IMR-90 (cell line): ENCODE results near the gene ZNF513. TPM values are rescaled to one million over a fixed set of nuclear protein-coding genes. Genes with fewer than 3 reads are reported as not detected.

ENCODE experiments used
- ATAC-seq: fragments of 200-7000 bp; cut with Tn5 transposase; 2 replicates; pipeline ENCODE4 v1.9.1; 2020; ENCODE audit warnings: low read depth, mild to moderate bottlenecking, moderate library complexity
- BruUV-seq: library from RNA; stranded (reverse); fragments of 400-500 nt; replicated peaks from 2 replicates; lab custom pipeline; 2021; lab: Mats Ljungman, UMichigan
- CTCF ChIA-PET: fragments of 300-600 bp; formaldehyde crosslinking; extraction: SDS; loops from one replicate; lab custom pipeline; 2021; ENCODE audit warnings: antibody characterized with exemption; lab: Yijun Ruan, JAX
- POLR2A ChIA-PET: fragments of 300-600 bp; sonication (Branson Sonifier 250); formaldehyde crosslinking; loops from one replicate; lab custom pipeline; 2022; ENCODE audit warnings: antibody characterized with exemption; ENCODE audit not compliant: unreplicated experiment; lab: Charles Lee
- DNase-seq: peaks from one replicate; pipeline ENCODE4 v3.0.0; 2013
- H2AFZ ChIP-seq: replicated peaks from 2 replicates; pipeline ENCODE3; 2013; ENCODE audit warnings: low read length, mild to moderate bottlenecking; ENCODE audit not compliant: poor library complexity
- H2AK5ac ChIP-seq: 2 replicates; pipeline ENCODE4 v1.6.1; 2013; ENCODE audit warnings: low read depth, low read length, inconsistent platforms
- H2AK9ac ChIP-seq: replicated peaks from 2 replicates; pipeline ENCODE3; 2013; ENCODE audit warnings: mild to moderate bottlenecking, low read depth, low read length, moderate library complexity; ENCODE audit not compliant: poor library complexity
- H2BK120ac ChIP-seq: 2 replicates; pipeline ENCODE4 v1.6.1; 2013; ENCODE audit warnings: low read depth, low read length, inconsistent platforms
- H2BK15ac ChIP-seq: 3 replicates; pipeline ENCODE4 v1.6.1; 2013; ENCODE audit warnings: low read depth, low read length, inconsistent platforms
- H2BK20ac ChIP-seq: 2 replicates; pipeline ENCODE4 v1.6.1; 2013; ENCODE audit warnings: low read depth, mild to moderate bottlenecking, inconsistent platforms, low read length, moderate library complexity
- H2BK5ac ChIP-seq: 2 replicates; pipeline ENCODE4 v1.6.1; 2013; ENCODE audit warnings: mild to moderate bottlenecking, low read depth, low read length, inconsistent platforms; ENCODE audit not compliant: poor library complexity, severe bottlenecking
- H3K14ac ChIP-seq: replicated peaks from 2 replicates; pipeline ENCODE4 v1.6.1; 2013; ENCODE audit warnings: low read depth, low read length, inconsistent platforms
- H3K18ac ChIP-seq: 2 replicates; pipeline ENCODE4 v1.6.1; 2013; ENCODE audit warnings: low read depth, low read length, control low read depth
- H3K23ac ChIP-seq: 2 replicates; pipeline ENCODE4 v1.6.1; 2013; ENCODE audit warnings: low read depth, low read length, inconsistent platforms
- H3K27ac ChIP-seq: 2 replicates; pipeline ENCODE4 v1.5.1; 2013; ENCODE audit warnings: mild to moderate bottlenecking, control low read depth, low read length; ENCODE audit not compliant: insufficient read depth
- H3K27me3 ChIP-seq: 2 replicates; pipeline ENCODE4 v1.6.1; 2013; ENCODE audit warnings: low read length; ENCODE audit not compliant: control insufficient read depth, insufficient read depth
- H3K36me3 ChIP-seq: 2 replicates; pipeline ENCODE4 v1.6.1; 2013; ENCODE audit warnings: low read length, mixed read lengths; ENCODE audit not compliant: control insufficient read depth, insufficient read depth
- H3K4ac ChIP-seq: 2 replicates; pipeline ENCODE4 v1.6.1; 2013; ENCODE audit warnings: low read depth, low read length, inconsistent platforms
- H3K4me1 ChIP-seq: 2 replicates; pipeline ENCODE4 v1.6.1; 2013; ENCODE audit warnings: low read length, mixed read lengths; ENCODE audit not compliant: control insufficient read depth, insufficient read depth
- H3K4me2 ChIP-seq: 2 replicates; pipeline ENCODE4 v1.6.1; 2013; ENCODE audit warnings: low read depth, mild to moderate bottlenecking, control low read depth, low read length, moderate library complexity
- H3K4me3 ChIP-seq: 2 replicates; pipeline ENCODE4 v1.5.1; 2013; ENCODE audit warnings: low read depth, mild to moderate bottlenecking, control low read depth, low read length, moderate library complexity; ENCODE audit not compliant: insufficient read depth
- H3K56ac ChIP-seq: 2 replicates; pipeline ENCODE4 v1.6.1; 2013; ENCODE audit warnings: low read length, inconsistent platforms; ENCODE audit not compliant: insufficient read depth; ENCODE audit errors: extremely low read depth
- H3K79me1 ChIP-seq, 2 experiments: 2 replicates each; pipeline ENCODE4 v1.6.1; 2013; ENCODE audit warnings: low read length in 2 of 2, inconsistent platforms in 1 of 2, low read depth in 1 of 2
- H3K9ac ChIP-seq: 2 replicates; pipeline ENCODE4 v1.6.1; 2013; ENCODE audit warnings: low read depth, low read length, control low read depth
- H3K9me1 ChIP-seq: 2 replicates; pipeline ENCODE4 v1.6.1; 2013; ENCODE audit warnings: low read length, inconsistent platforms; ENCODE audit not compliant: insufficient read depth
- H3K9me3 ChIP-seq: 2 replicates; pipeline ENCODE4 v1.6.1; 2013; ENCODE audit warnings: low read length; ENCODE audit not compliant: control insufficient read depth, insufficient read depth
- H4K20me1 ChIP-seq: 2 replicates; pipeline ENCODE4 v1.6.1; 2013; ENCODE audit warnings: low read length, inconsistent platforms; ENCODE audit not compliant: insufficient read depth
- H4K5ac ChIP-seq: 2 replicates; pipeline ENCODE4 v1.6.1; 2013; ENCODE audit warnings: mild to moderate bottlenecking, low read depth, low read length, control low read depth
- H4K8ac ChIP-seq, 2 experiments: 2 replicates each; pipeline ENCODE4 v1.6.1; 2013; ENCODE audit warnings: low read depth in 2 of 2, low read length in 2 of 2, control low read depth in 1 of 2, inconsistent platforms in 1 of 2
- H4K91ac ChIP-seq: 2 replicates; pipeline ENCODE4 v1.6.1; 2013; ENCODE audit warnings: low read depth, low read length, inconsistent platforms; ENCODE audit not compliant: insufficient read depth
- NFE2L2 ChIP-seq: fragments of 150-350 bp; IDR thresholded peaks from 2 replicates; pipeline ENCODE4 v1.6.1; 2016; ENCODE audit warnings: low read depth, mild to moderate bottlenecking, low read length
- RAD21 ChIP-seq: IDR thresholded peaks from 2 replicates; pipeline ENCODE4 v1.6.1; 2012; ENCODE audit warnings: low read length, improper control_type of control experiment
- SMC3 ChIP-seq: fragments of 150-350 bp; IDR thresholded peaks from 2 replicates; pipeline ENCODE4 v1.6.1; 2016; ENCODE audit warnings: low read depth, mild to moderate bottlenecking, antibody characterized with exemption, low read length, moderate library complexity
- WGBS, 2 experiments: methylation state at CpG; one replicate each; pipeline versions ENCODE4 v1.1.5 to v1.1.7; 2013; ENCODE audit warnings: missing lambda C conversion rate in 2 of 2; ENCODE audit not compliant: insufficient read length in 1 of 2; ENCODE audit errors: extremely low coverage in 2 of 2; 5-methylcytosine and 5-hydroxymethylcytosine counted together
- dilution Hi-C: fragments of 300-500 bp; cut with HindIII; formaldehyde crosslinking; loops from one replicate; pipeline ENCODE4 v1.14.3; 2018; ENCODE audit warnings: low sequenced_read_pairs; ENCODE audit not compliant: unreplicated experiment
- in situ Hi-C: fragments of 300-500 bp; cut with MboI; formaldehyde crosslinking; loops from 3 replicates; pipeline ENCODE4 v1.14.3; 2019; ENCODE audit warnings: low sequenced_read_pairs, inconsistent platforms, mixed read lengths
- intact Hi-C: fragments of 100-400 bp; cut with micrococcal nuclease; formaldehyde crosslinking; loops from 2 replicates; pipeline ENCODE4 v1.10.0; 2022
- polyA plus RNA-seq, 3 experiments: library from polyadenylated mRNA; depleted of rRNA; stranded (reverse); fragments of >200 nt; gene quantifications; 2 replicates each; pipeline ENCODE4 v1.2.3, GENCODE V29; 2012; ENCODE audit warnings: low replicate concordance in 1 of 3
- total RNA-seq: library from RNA; depleted of rRNA; stranded (reverse); fragments of >200 nt; gene quantifications from 2 replicates; pipeline ENCODE4 v1.2.3, GENCODE V29; 2012
- TF ChIP-seq, protein P1 (sequence below): conservative IDR thresholded peaks from 2 replicates; pipeline ENCODE4 v1.5.1; 2012; ENCODE audit warnings: mild to moderate bottlenecking, low read depth, low read length, improper control_type of control experiment

The ZNF513 gene
- total and polyA plus RNA-seq, 2 of the 4 experiments (the other 2 are of a cell fraction): 3.4 to 23.7 TPM

DNA sequence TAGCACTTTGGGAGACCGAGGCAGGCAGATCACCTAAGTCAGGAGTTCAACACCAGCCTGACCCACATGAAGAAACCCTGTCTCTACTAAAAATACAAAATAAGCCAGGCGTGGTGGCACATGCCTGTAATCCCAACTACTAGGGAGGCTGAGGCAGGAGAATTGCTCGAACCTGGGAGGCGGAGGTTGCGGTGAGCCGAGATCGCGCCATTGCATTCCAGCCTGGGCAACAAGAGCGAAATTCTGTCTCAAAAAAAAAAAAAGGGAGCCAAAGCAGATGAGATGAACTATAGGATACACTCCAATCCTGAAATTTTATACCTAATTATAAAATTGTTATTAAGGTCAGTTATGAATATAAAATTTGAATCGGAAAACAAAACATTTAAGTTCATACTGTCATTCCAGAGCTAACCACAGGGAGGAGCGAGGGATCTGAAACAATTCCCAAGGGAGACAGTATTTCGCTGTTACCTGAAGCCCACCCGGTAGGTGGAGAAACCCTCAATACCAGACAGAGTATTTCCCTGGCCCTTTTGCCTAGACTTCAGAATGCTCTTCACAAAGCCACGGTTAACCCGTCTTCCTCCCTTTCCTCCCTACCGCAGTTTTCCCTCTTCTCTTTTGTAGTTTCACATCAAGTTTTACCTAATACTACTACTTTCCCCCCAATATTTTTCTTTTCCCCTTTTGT lies 27.4 kb upstream of the ZNF513 start:
- H3K23ac ChIP-seq: peak overlapping the region; percentile 67; the same call in 1 of the 2 replicates
- peaks cover 3% of the 10 kb centered on the region; the same call in 1 of the 2 replicates for H3K36me3 ChIP-seq
- no peak overlapping the region for H3K18ac ChIP-seq
- no peak overlapping the region for H3K27ac ChIP-seq
- ATAC-seq: 0 out of 2 replicates have a peak, but pooled peaks have one; percentile 16
- dilution Hi-C loops (no loop called here), in situ Hi-C loops (no loop called here), intact Hi-C loops (loop anchor here (2.0 to 10.0 kb wide), 3 partner anchors 217 to 274 kb away; partner anchors contain the start of genes CCDC121, GPN1, SLC4A1AP and SUPT7L)
- H4K20me1 ChIP-seq: peaks cover 15% of the 10 kb centered on the region
- no peak overlapping the region for H2AK5ac ChIP-seq
- no peaks in the 10 kb centered on the region for H3K9me3 ChIP-seq
- H2BK15ac ChIP-seq: no peak overlapping the region
- no TSS peak for BruUV-seq
- H2BK5ac ChIP-seq: no peak overlapping the region
- peak overlapping the region; percentile 82 for H2AFZ ChIP-seq
- peak; percentile 73 for DNase-seq
- no peak overlapping the region for H4K91ac ChIP-seq
- H3K4me1 ChIP-seq: 0 out of 2 replicates have a peak, but pooled peaks cover 2% of the 10 kb centered on the region
- H4K8ac ChIP-seq: no peak overlapping the region
- POLR2A ChIA-PET: no interaction called here
- no CpG with 5 or more reads among the region's 16 CpGs for WGBS, 2 experiments
- H3K27me3 ChIP-seq: no peaks in the 10 kb centered on the region
- CTCF ChIA-PET: interaction anchor here (0.6 to 1.2 kb wide), 6 partner anchors 17 to 275 kb away, joined by 3 to 6 read pairs (median 4); partner anchors contain the start of gene NRBP1
- no peak overlapping the region for H2BK120ac ChIP-seq
- peak overlapping the region; percentile 99 for H3K4me2 ChIP-seq
- no peak overlapping the region for H3K14ac ChIP-seq
- peak overlapping the region; percentile 58 for H3K9ac ChIP-seq
- no peak overlapping the region for H3K56ac ChIP-seq
- H4K5ac ChIP-seq: no peak overlapping the region
- H3K9me1 ChIP-seq: peaks cover 4% of the 10 kb centered on the region; the same call in 1 of the 2 replicates
- H3K4me3 ChIP-seq: peak overlapping the region; percentile 63
- H2BK20ac ChIP-seq: no peak overlapping the region
- no peak overlapping the region for H3K4ac ChIP-seq
- peak; percentile 62 for TF ChIP-seq RAD21
- peak; percentile 70 for TF ChIP-seq SMC3
- TF ChIP-seq, protein P1, sequence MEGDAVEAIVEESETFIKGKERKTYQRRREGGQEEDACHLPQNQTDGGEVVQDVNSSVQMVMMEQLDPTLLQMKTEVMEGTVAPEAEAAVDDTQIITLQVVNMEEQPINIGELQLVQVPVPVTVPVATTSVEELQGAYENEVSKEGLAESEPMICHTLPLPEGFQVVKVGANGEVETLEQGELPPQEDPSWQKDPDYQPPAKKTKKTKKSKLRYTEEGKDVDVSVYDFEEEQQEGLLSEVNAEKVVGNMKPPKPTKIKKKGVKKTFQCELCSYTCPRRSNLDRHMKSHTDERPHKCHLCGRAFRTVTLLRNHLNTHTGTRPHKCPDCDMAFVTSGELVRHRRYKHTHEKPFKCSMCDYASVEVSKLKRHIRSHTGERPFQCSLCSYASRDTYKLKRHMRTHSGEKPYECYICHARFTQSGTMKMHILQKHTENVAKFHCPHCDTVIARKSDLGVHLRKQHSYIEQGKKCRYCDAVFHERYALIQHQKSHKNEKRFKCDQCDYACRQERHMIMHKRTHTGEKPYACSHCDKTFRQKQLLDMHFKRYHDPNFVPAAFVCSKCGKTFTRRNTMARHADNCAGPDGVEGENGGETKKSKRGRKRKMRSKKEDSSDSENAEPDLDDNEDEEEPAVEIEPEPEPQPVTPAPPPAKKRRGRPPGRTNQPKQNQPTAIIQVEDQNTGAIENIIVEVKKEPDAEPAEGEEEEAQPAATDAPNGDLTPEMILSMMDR: peak; percentile 70
- TF ChIP-seq NFE2L2: no peak
- peaks cover 0 to 20% of the 10 kb centered on the region in 2 experiments; a peak in 2 of 4 replicates for H3K79me1 ChIP-seq
- peak overlapping the region; percentile 97 for H2AK9ac ChIP-seq
